Measurements from ENCODE around the gene BLTP1. TPM values are rescaled to one million over a fixed set of nuclear protein-coding genes. Genes with fewer than 3 reads are reported as not detected.

BLTP1 gene
- polyA plus RNA-seq, 3 donors from 2014 or later = 1.7 to 11.1 (median 3.3) TPM

Other genes with a start within 250 kb of the BLTP1 start
- gene TRPC3, start 200.3 kb upstream of the BLTP1 start, polyA plus RNA-seq = under 1 TPM in 2 of 3 donors, not detected in 1; 0.08 to 0.15 TPM
- gene ADAD1, start 226.7 kb downstream of the BLTP1 start, polyA plus RNA-seq = not detected

All from immature natural killer cell (primary cell).